ENCODE results near the gene GPC3.

GPC3 gene

DNA sequence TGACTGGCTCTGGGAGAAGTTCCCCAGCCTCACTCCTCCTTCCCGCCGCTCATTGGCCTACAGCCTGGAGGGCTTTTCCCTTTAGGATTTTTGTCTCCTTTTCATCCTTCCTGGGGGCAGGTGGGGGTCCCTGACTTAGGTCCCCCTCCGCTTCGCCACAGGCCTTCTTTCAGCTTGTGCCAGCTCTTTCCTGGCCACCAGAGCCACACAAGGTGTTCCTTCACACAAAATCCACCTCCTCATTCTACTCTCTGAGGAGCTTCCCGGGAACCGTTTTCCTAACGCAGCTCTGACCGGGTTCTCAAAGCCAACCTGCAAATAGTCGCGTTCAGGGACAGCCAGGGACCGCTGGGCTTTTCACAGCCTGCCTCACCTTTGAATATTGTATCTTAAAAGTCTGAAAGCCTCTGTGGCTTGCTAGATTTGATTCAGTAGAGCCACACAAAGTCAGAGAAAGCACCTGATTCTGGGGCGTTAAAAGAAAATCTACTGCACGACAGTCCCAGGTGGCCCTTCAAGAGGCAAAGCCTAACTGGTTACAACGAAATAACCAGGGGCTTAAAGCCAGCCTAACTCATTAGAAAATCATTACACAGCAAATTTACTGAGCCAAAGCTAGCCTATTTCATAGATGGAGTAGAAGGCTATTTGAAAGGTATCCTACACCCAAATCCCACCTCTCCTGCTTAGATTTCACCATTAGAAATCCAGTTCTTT lies 731 bp upstream of the GPC3 start:
- peak overlapping the region; percentile 20 for H3K4me3 ChIP-seq (ENCODE audit: low read depth, low read length)
- no peak for DNase-seq (ENCODE audit: low read depth)
- no peak for TF ChIP-seq CTCF (conservative IDR thresholded peaks at IDR 0.05; ENCODE audit: low read depth, low read length)

- no peak for TF ChIP-seq CTCF (conservative IDR thresholded peaks at IDR 0.05; ENCODE audit: low read depth, low read length)
- no peak for DNase-seq (ENCODE audit: low read depth)
- H3K4me3 ChIP-seq (ENCODE audit: low read depth, low read length), result no peak overlapping the region
These were observed 584 bp downstream of the GPC3 start for GRCh38 chrX:133984857-133985163.

GRCh38 chrX:133983974-133984845 lies 1.2 kb downstream of the GPC3 start:
- TF ChIP-seq CTCF (conservative IDR thresholded peaks at IDR 0.05; ENCODE audit: low read depth, low read length), result no peak
- no peak for DNase-seq (ENCODE audit: low read depth)
- no peak overlapping the region for H3K4me3 ChIP-seq (ENCODE audit: low read depth, low read length)

GRCh38 chrX:133983256-133983973 lies 2.0 kb downstream of the GPC3 start:
- TF ChIP-seq CTCF (conservative IDR thresholded peaks at IDR 0.05; ENCODE audit: low read depth, low read length), result no peak
- no peak for DNase-seq (ENCODE audit: low read depth)
- H3K4me3 ChIP-seq (ENCODE audit: low read depth, low read length), result no peak overlapping the region

DNA sequence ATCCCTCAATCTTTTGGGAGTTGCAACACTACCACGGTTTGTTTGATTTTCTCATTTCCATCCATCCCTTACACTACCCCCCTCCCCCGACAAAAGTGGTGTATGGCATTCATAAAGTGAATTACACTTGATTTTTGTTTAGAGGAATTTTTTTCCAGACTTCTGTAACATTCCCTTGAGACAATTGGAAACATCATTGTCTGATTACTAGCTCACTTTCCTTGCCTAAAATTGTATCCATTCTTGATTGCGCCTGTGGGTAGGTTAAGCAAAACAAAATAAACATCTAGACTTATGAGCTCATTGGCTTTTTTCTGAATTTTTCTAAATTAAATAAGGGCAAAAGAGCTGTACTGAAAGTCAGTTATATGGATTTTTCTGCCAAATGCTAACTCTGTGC lies 3.5 kb downstream of the GPC3 start:
- TF ChIP-seq CTCF (conservative IDR thresholded peaks at IDR 0.05; ENCODE audit: low read depth, low read length), result no peak
- DNase-seq (ENCODE audit: low read depth), result no peak
- no peak overlapping the region for H3K4me3 ChIP-seq (ENCODE audit: low read depth, low read length)

- DNase-seq (ENCODE audit: low read depth), result no peak
- no peak for TF ChIP-seq CTCF (conservative IDR thresholded peaks at IDR 0.05; ENCODE audit: low read depth, low read length)
- no peak overlapping the region for H3K4me3 ChIP-seq (ENCODE audit: low read depth, low read length)
These were observed 4.4 kb downstream of the GPC3 start for GRCh38 chrX:133980832-133981588.

Measured in choroid plexus epithelial cell (primary cell).